K562 (cell line): Measurements from ENCODE around the gene LCN15. TPM values are rescaled to one million over a fixed set of nuclear protein-coding genes. Genes with fewer than 3 reads are reported as not detected.
A peak's percentile ranks its signal among the peaks of the same experiment; 100 is the strongest.

Experiments
- BMI1 ChIP-seq: fragments of 150-350 bp; IDR thresholded peaks from 2 replicates; pipeline ENCODE4 v1.6.1; 2014; ENCODE audit warnings: low read length
- CBFA2T3 ChIP-seq: fragments of 450-650 bp; IDR thresholded peaks from 2 replicates; pipeline ENCODE4 v1.6.1; 2017
- CC2D1A ChIP-seq: fragments of 450-650 bp; IDR thresholded peaks from 2 replicates; pipeline ENCODE4 v1.6.1; 2017; ENCODE audit warnings: mild to moderate bottlenecking
- CREB1 ChIP-seq, 2 experiments: sonication (generic) in 1 of 2; formaldehyde crosslinking in 1 of 2; IDR thresholded peaks; 2 replicates each; pipeline versions ENCODE4 v1.6.1 to v1.8.0; 2012 to 2022; ENCODE audit warnings: inconsistent platforms in 1 of 2, mild to moderate bottlenecking in 1 of 2, missing genetic modification reagents in 1 of 2, moderate library complexity in 1 of 2
- DDX20 ChIP-seq: fragments of 450-650 bp; IDR thresholded peaks from 2 replicates; pipeline ENCODE4 v1.6.1; 2016; ENCODE audit warnings: missing genetic modification characterization, low read depth, mild to moderate bottlenecking, missing compliant biosample characterization, moderate library complexity
- FIP1L1 ChIP-seq: fragments of 200-400 bp; formaldehyde crosslinking; IDR thresholded peaks from 2 replicates; pipeline ENCODE4 v1.6.1; 2018; ENCODE audit warnings: mild to moderate bottlenecking, low read depth, low read length; ENCODE audit not compliant: poor library complexity, severe bottlenecking
- GTF3C2 ChIP-seq: IDR thresholded peaks from 3 replicates; pipeline ENCODE4 v1.6.1; 2011; ENCODE audit warnings: borderline replicate concordance, mild to moderate bottlenecking, moderate library complexity; ENCODE audit not compliant: insufficient read length; ENCODE audit errors: extremely low read depth
- L3MBTL2 ChIP-seq: fragments of 450-650 bp; IDR thresholded peaks from 2 replicates; pipeline ENCODE4 v1.6.1; 2016; ENCODE audit warnings: mild to moderate bottlenecking, moderate library complexity
- LCOR ChIP-seq: sonication (generic); formaldehyde crosslinking; IDR thresholded peaks from 2 replicates; pipeline ENCODE4 v1.8.0; 2022; ENCODE audit warnings: mild to moderate bottlenecking, missing genetic modification reagents
- POLR2G ChIP-seq: fragments of 200-400 bp; formaldehyde crosslinking; IDR thresholded peaks from 2 replicates; pipeline ENCODE4 v1.6.1; 2017; ENCODE audit warnings: low read depth, mild to moderate bottlenecking, antibody characterized with exemption, low read length, moderate library complexity
- SRSF7 ChIP-seq: fragments of 200-400 bp; formaldehyde crosslinking; optimal IDR thresholded peaks from 2 replicates; pipeline ENCODE3; 2017; ENCODE audit warnings: mild to moderate bottlenecking, low read depth, low read length
- THAP7 ChIP-seq: fragments of 250-450 bp; sonication (Bioruptor Pico); IDR thresholded peaks from 2 replicates; pipeline ENCODE4 v1.5.0; 2021
- TOE1 ChIP-seq, 2 experiments: fragments of 450-650 bp in 1 of 2; sonication (generic) in 1 of 2; formaldehyde crosslinking in 1 of 2; IDR thresholded peaks; 2 replicates each; pipeline versions ENCODE4 v1.7.1 to v1.8.0; 2016 to 2022; ENCODE audit warnings: borderline replicate concordance in 2 of 2, mild to moderate bottlenecking in 2 of 2, antibody characterized with exemption in 1 of 2, inconsistent platforms in 1 of 2, low read depth in 1 of 2, missing genetic modification reagents in 1 of 2, moderate library complexity in 1 of 2
- TRIM25 ChIP-seq: fragments of 450-650 bp; IDR thresholded peaks from 2 replicates; pipeline ENCODE4 v1.7.0; 2016; ENCODE audit warnings: borderline replicate concordance
- YY1 ChIP-seq, 3 experiments: IDR thresholded peaks; 2 replicates each; pipeline ENCODE4 v1.6.1; 2011; ENCODE audit warnings: low read length in 2 of 3, mild to moderate bottlenecking in 2 of 3, moderate library complexity in 2 of 3, borderline replicate concordance in 1 of 3, control low read depth in 1 of 3, low read depth in 1 of 3; ENCODE audit not compliant: insufficient read depth in 3 of 3, insufficient replicate concordance in 2 of 3, control insufficient read depth in 1 of 3, insufficient read length in 1 of 3; ENCODE audit errors: extremely low read depth in 1 of 3
- ZBTB49 ChIP-seq: sonication (generic); formaldehyde crosslinking; IDR thresholded peaks from 2 replicates; pipeline ENCODE4 v1.8.0; 2022; ENCODE audit warnings: missing genetic modification reagents, mild to moderate bottlenecking, borderline replicate concordance
- polyA plus RNA-seq, 8 experiments: library from polyadenylated mRNA; depleted of rRNA in 4 of 8; stranded (reverse) in 5 of 8; unstranded in 3 of 8; fragments of >200 nt; fragmentation: Nextera tagmentation in 2 of 8; fragmentation: Illumina TruSeq in 1 of 8; extraction: Ambion mirVana in 2 of 8; extraction: Trizol in 1 of 8; gene quantifications; 2 replicates each; pipeline versions ENCODE4 v1.2.1 to v1.2.3, GENCODE V29; 2011 to 2014; ENCODE audit warnings: inconsistent platforms in 1 of 8, missing spikeins in 1 of 8
- total RNA-seq, 7 experiments: library from RNA; depleted of rRNA in 6 of 7; stranded (reverse); fragments of >200 nt in 6 of 7; fragmentation: Illumina TruSeq in 2 of 7; extraction: Trizol in 2 of 7; gene quantifications; 2 replicates each; pipeline versions ENCODE4 v1.2.1 to v1.2.3, GENCODE V29; 2011 to 2021; ENCODE audit warnings: low replicate concordance in 1 of 7

LCN15 gene
- total and polyA plus RNA-seq, 9 of the 15 experiments (the other 6 are each of a cell fraction or from before 2014, with no cell fraction given): 0.66 TPM; not detected in 8

GRCh38 chr9:136799854-136800657 lies 35.7 kb upstream of the LCN15 start (continued):
- TF ChIP-seq DDX20 (tag) (no peak), YY1 (IDR thresholded peaks at IDR 0.05; ENCODE audit: borderline replicate concordance in 1 of 3, control insufficient read depth in 1 of 3, extremely low read depth in 1 of 3, insufficient read depth in 3 of 3, insufficient read length in 1 of 3, insufficient replicate concordance in 2 of 3, low read depth in 1 of 3, low read length in 2 of 3) (peak in 2 of 3 experiments; percentile 60 to 75), CC2D1A (no peak), POLR2G (peak; percentile 79), CREB1 (IDR thresholded peaks at IDR 0.05) (no peak), CREB1 (CRISPR knock-in tag; IDR thresholded peaks at IDR 0.05) (peak; percentile 27; the same call in 1 of the 2 replicates), TOE1 (IDR thresholded peaks at IDR 0.05; ENCODE audit: borderline replicate concordance) (0 out of 2 replicates have a peak, but pooled peaks have one; percentile 22), TOE1 (CRISPR knock-in tag; IDR thresholded peaks at IDR 0.05; ENCODE audit: borderline replicate concordance, low read depth) (no peak), FIP1L1 (peak; percentile 66), BMI1 (no peak), ZBTB49 (CRISPR knock-in tag) (no peak), CBFA2T3 (peak; percentile 35; the same call in 1 of the 2 replicates), LCOR (0 out of 2 replicates have a peak, but pooled peaks have one; percentile 57), TRIM25 (no peak), THAP7 (no peak), SRSF7 (no peak), GTF3C2 (no peak), L3MBTL2 (peak; percentile 90)
